Brain microvascular endothelial cell (primary cell): ENCODE measurements around the gene SERPINE3.

Experiments
- DNase-seq: peaks from one replicate; pipeline ENCODE4 v3.0.0-alpha.2; 2020
- H3K27ac ChIP-seq: fragments of 250-450 bp; sonication (Bioruptor Pico); 2 replicates; pipeline ENCODE4 v1.5.1; 2020; ENCODE audit warnings: mild to moderate bottlenecking, moderate library complexity
- H3K27me3 ChIP-seq: fragments of 250-450 bp; sonication (Bioruptor Pico); replicated peaks from 2 replicates; pipeline ENCODE4 v1.5.1; 2020; ENCODE audit warnings: mild to moderate bottlenecking
- H3K36me3 ChIP-seq: fragments of 250-450 bp; sonication (Bioruptor Pico); replicated peaks from 2 replicates; pipeline ENCODE4 v1.5.1; 2020; ENCODE audit warnings: mild to moderate bottlenecking
- H3K4me3 ChIP-seq: 2 replicates; pipeline ENCODE4 v1.5.1; 2011; ENCODE audit warnings: low read depth, mild to moderate bottlenecking, control low read depth, low read length, moderate library complexity
- CTCF ChIP-seq: IDR thresholded peaks from 2 replicates; pipeline ENCODE4 v1.5.1; 2011; ENCODE audit warnings: low read depth, mild to moderate bottlenecking, moderate library complexity, low read length, control low read depth, inconsistent platforms; ENCODE audit errors: missing control alignments
- in situ Hi-C: cut with HindIII; loops from 2 replicates; pipeline ENCODE4 v1.10.0; 2017; ENCODE audit warnings: low sequenced_read_pairs, low pct_ligation_motif_present

The SERPINE3 gene

GRCh38 chr13:51339354-51339753 is at the start of gene SERPINE3:
Gene SERPINE3, plus strand, starts transcription at chr13:51339691. Its CDS starts 1,401 bp downstream, at chr13:51341092.
- no peaks in the 10 kb centered on the region for H3K27me3 ChIP-seq
- DNase-seq, result no peak
- H3K4me3 ChIP-seq, result no peak within 1 kb of the TSS
- in situ Hi-C loops, result no loop called here
- no peak for TF ChIP-seq CTCF
- H3K36me3 ChIP-seq, result no peaks in the 10 kb centered on the region
- no peak within 1 kb of the TSS for H3K27ac ChIP-seq

- Histone ChIP-seq H3K27ac (no peak overlapping the region), H3K36me3 (no peaks in the 10 kb centered on the region), H3K27me3 (no peaks in the 10 kb centered on the region), H3K4me3 (no peak overlapping the region)
- no peak for TF ChIP-seq CTCF
- no peak for DNase-seq
- in situ Hi-C loops, result no loop called here
Measured at GRCh38 chr13:51291341-51291740, 48.1 kb upstream of the SERPINE3 start.

- no peak overlapping the region for H3K4me3 ChIP-seq
- DNase-seq, result no peak
- in situ Hi-C loops, result no loop called here
- no peaks in the 10 kb centered on the region for H3K36me3 ChIP-seq
- no peak for TF ChIP-seq CTCF
- H3K27me3 ChIP-seq, result no peaks in the 10 kb centered on the region
- no peak overlapping the region for H3K27ac ChIP-seq
Measured at GRCh38 chr13:51292000-51292565, 47.4 kb upstream of the SERPINE3 start.

- no peaks in the 10 kb centered on the region for H3K27me3 ChIP-seq
- no peaks in the 10 kb centered on the region for H3K36me3 ChIP-seq
- no peak overlapping the region for H3K27ac ChIP-seq
- in situ Hi-C loops, result no loop called here
- DNase-seq, result no peak
- TF ChIP-seq CTCF, result no peak
- no peak overlapping the region for H3K4me3 ChIP-seq
Measured at GRCh38 chr13:51297556-51297955, 41.9 kb upstream of the SERPINE3 start.

- DNase-seq, result no peak
- H3K4me3 ChIP-seq, result no peak overlapping the region
- in situ Hi-C loops, result no loop called here
- no peak overlapping the region for H3K27ac ChIP-seq
- no peaks in the 10 kb centered on the region for H3K27me3 ChIP-seq
- TF ChIP-seq CTCF, result no peak
- H3K36me3 ChIP-seq, result no peaks in the 10 kb centered on the region
Measured at GRCh38 chr13:51298812-51299211, 40.7 kb upstream of the SERPINE3 start.

GRCh38 chr13:51303063-51303552 is 36.4 kb upstream of the SERPINE3 start:
- in situ Hi-C loops, result no loop called here
- H3K4me3 ChIP-seq, result no peak overlapping the region

More at GRCh38 chr13:51303063-51303552, 36.4 kb upstream of the SERPINE3 start:
- no peak overlapping the region for H3K27ac ChIP-seq
- H3K36me3 ChIP-seq, result no peaks in the 10 kb centered on the region
- DNase-seq, result no peak
- no peaks in the 10 kb centered on the region for H3K27me3 ChIP-seq
- TF ChIP-seq CTCF, result no peak
